Panc1 (cell line): ENCODE measurements around the gene PTTG1. TPM values are rescaled to one million over a fixed set of nuclear protein-coding genes. Genes with fewer than 3 reads are reported as not detected.

ENCODE experiments used
- ATAC-seq: fragments of 200-7000 bp; cut with Tn5 transposase; 2 replicates; pipeline ENCODE4 v1.9.1; 2020; ENCODE audit warnings: mild to moderate bottlenecking, moderate library complexity
- BruUV-seq: library from RNA; stranded (reverse); fragments of 400-500 nt; replicated peaks from 2 replicates; lab custom pipeline; 2021; lab: Mats Ljungman, UMichigan
- CTCF ChIA-PET: fragments of 300-600 bp; sonication (Branson Sonifier 250); formaldehyde crosslinking; loops from one replicate; lab custom pipeline; 2022; ENCODE audit warnings: antibody characterized with exemption; lab: Charles Lee
- POLR2A ChIA-PET: fragments of 300-600 bp; sonication (Branson Sonifier 250); formaldehyde crosslinking; loops from one replicate; lab custom pipeline; 2022; ENCODE audit warnings: antibody characterized with exemption; lab: Charles Lee
- DNase-seq: peaks from one replicate; pipeline ENCODE4 v3.0.0-alpha.2; 2010; ENCODE audit warnings: low read depth, low spot score
- H3K27ac ChIP-seq: 2 replicates; pipeline ENCODE4 v1.5.1; 2011; ENCODE audit warnings: mild to moderate bottlenecking, low read length, inconsistent platforms
- H3K27me3 ChIP-seq: fragments of 200-500 bp; sonication (Bioruptor generic); 2 replicates; pipeline ENCODE4 v1.6.0; 2014; ENCODE audit warnings: low read length, inconsistent platforms; ENCODE audit not compliant: control insufficient read depth, insufficient read depth
- H3K36me3 ChIP-seq: fragments of 200-500 bp; sonication (Bioruptor generic); 2 replicates; pipeline ENCODE4 v1.5.1; 2014; ENCODE audit warnings: inconsistent platforms, mild to moderate bottlenecking, low read length, moderate library complexity; ENCODE audit not compliant: control insufficient read depth, insufficient read depth
- H3K4me1 ChIP-seq: 2 replicates; pipeline ENCODE4 v1.5.1; 2011; ENCODE audit warnings: inconsistent platforms, mild to moderate bottlenecking, low read length, moderate library complexity; ENCODE audit not compliant: control insufficient read depth, insufficient read depth
- H3K4me3 ChIP-seq, 2 experiments: 2 replicates each; pipeline ENCODE4 v1.5.1; 2011 to 2012; ENCODE audit warnings: low read depth in 2 of 2, low read length in 2 of 2, mild to moderate bottlenecking in 2 of 2, inconsistent platforms in 1 of 2, moderate library complexity in 1 of 2
- H3K9me3 ChIP-seq: fragments of 200-500 bp; sonication (Bioruptor generic); 2 replicates; pipeline ENCODE4 v1.5.1; 2014; ENCODE audit warnings: low read depth, mild to moderate bottlenecking, inconsistent platforms, low read length, moderate library complexity; ENCODE audit not compliant: control insufficient read depth, insufficient read depth
- POLR2AphosphoS5 ChIP-seq: IDR thresholded peaks from 2 replicates; pipeline ENCODE4 v1.6.1; 2012; ENCODE audit warnings: mild to moderate bottlenecking, low read depth, low read length, moderate library complexity
- SIN3A ChIP-seq: IDR thresholded peaks from 2 replicates; pipeline ENCODE4 v1.6.1; 2012; ENCODE audit warnings: low read depth, mild to moderate bottlenecking, low read length, moderate library complexity, borderline replicate concordance; ENCODE audit not compliant: insufficient read depth
- TCF7L2 ChIP-seq: IDR thresholded peaks from 2 replicates; pipeline ENCODE4 v1.6.1; 2011; ENCODE audit warnings: mild to moderate bottlenecking, low read depth, low read length, inconsistent platforms
- in situ Hi-C: cut with HindIII; loops from 2 replicates; pipeline ENCODE4 v1.10.0; 2016; ENCODE audit warnings: low sequenced_read_pairs, low pct_unique_long_range_greater_than_20kb
- intact Hi-C: fragments of 100-400 bp; cut with micrococcal nuclease; formaldehyde crosslinking; loops from one replicate; pipeline ENCODE4 v1.10.0; 2022; ENCODE audit not compliant: unreplicated experiment
- total RNA-seq: library from RNA; stranded (reverse); gene quantifications from one replicate; pipeline ENCODE4 v1.2.1, GENCODE V29; 2021; ENCODE audit not compliant: unreplicated experiment
- TF ChIP-seq, protein P1 (sequence below): fragments of 450-650 bp; IDR thresholded peaks from 2 replicates; pipeline ENCODE4 v1.5.1; 2017; ENCODE audit warnings: mild to moderate bottlenecking
- TF ChIP-seq, protein P2 (sequence below), 2 experiments: IDR thresholded peaks; 2 replicates each; pipeline ENCODE4 v1.6.1; 2011 to 2012; ENCODE audit warnings: low read depth in 2 of 2, control low read depth in 1 of 2, low read length in 1 of 2, mild to moderate bottlenecking in 1 of 2, moderate library complexity in 1 of 2; ENCODE audit not compliant: insufficient read depth in 1 of 2

The PTTG1 gene
- total RNA-seq, 1 experiment from 2014 or later, result 171 TPM

- ATAC-seq, result no peak
- Histone ChIP-seq H3K4me3 (no peak overlapping the region), H3K4me1 (no peaks in the 10 kb centered on the region), H3K36me3 (no peaks in the 10 kb centered on the region), H3K27me3 (peaks cover 8% of the 10 kb centered on the region; the same call in 1 of the 2 replicates), H3K9me3 (no peaks in the 10 kb centered on the region), H3K27ac (no peak overlapping the region)
- in situ Hi-C loops, result no loop called here
- intact Hi-C loops, result no loop called here
- no peak for DNase-seq
- ChIA-PET CTCF (no interaction called here), POLR2A (no interaction called here)
- TF ChIP-seq, protein P1, sequence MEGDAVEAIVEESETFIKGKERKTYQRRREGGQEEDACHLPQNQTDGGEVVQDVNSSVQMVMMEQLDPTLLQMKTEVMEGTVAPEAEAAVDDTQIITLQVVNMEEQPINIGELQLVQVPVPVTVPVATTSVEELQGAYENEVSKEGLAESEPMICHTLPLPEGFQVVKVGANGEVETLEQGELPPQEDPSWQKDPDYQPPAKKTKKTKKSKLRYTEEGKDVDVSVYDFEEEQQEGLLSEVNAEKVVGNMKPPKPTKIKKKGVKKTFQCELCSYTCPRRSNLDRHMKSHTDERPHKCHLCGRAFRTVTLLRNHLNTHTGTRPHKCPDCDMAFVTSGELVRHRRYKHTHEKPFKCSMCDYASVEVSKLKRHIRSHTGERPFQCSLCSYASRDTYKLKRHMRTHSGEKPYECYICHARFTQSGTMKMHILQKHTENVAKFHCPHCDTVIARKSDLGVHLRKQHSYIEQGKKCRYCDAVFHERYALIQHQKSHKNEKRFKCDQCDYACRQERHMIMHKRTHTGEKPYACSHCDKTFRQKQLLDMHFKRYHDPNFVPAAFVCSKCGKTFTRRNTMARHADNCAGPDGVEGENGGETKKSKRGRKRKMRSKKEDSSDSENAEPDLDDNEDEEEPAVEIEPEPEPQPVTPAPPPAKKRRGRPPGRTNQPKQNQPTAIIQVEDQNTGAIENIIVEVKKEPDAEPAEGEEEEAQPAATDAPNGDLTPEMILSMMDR, result no peak
- TF ChIP-seq SIN3A (no peak), POLR2AphosphoS5 (no peak), TCF7L2 (no peak)
- TF ChIP-seq, protein P2, sequence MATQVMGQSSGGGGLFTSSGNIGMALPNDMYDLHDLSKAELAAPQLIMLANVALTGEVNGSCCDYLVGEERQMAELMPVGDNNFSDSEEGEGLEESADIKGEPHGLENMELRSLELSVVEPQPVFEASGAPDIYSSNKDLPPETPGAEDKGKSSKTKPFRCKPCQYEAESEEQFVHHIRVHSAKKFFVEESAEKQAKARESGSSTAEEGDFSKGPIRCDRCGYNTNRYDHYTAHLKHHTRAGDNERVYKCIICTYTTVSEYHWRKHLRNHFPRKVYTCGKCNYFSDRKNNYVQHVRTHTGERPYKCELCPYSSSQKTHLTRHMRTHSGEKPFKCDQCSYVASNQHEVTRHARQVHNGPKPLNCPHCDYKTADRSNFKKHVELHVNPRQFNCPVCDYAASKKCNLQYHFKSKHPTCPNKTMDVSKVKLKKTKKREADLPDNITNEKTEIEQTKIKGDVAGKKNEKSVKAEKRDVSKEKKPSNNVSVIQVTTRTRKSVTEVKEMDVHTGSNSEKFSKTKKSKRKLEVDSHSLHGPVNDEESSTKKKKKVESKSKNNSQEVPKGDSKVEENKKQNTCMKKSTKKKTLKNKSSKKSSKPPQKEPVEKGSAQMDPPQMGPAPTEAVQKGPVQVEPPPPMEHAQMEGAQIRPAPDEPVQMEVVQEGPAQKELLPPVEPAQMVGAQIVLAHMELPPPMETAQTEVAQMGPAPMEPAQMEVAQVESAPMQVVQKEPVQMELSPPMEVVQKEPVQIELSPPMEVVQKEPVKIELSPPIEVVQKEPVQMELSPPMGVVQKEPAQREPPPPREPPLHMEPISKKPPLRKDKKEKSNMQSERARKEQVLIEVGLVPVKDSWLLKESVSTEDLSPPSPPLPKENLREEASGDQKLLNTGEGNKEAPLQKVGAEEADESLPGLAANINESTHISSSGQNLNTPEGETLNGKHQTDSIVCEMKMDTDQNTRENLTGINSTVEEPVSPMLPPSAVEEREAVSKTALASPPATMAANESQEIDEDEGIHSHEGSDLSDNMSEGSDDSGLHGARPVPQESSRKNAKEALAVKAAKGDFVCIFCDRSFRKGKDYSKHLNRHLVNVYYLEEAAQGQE (IDR thresholded peaks at IDR 0.05; ENCODE audit: insufficient read depth in 1 of 2, low read depth in 2 of 2, low read length in 1 of 2), result no peak
- BruUV-seq, result no TSS peak
These were observed 37.0 kb upstream of the PTTG1 start for GRCh38 chr5:160384681-160385080.

- Histone ChIP-seq H3K4me3 (no peak overlapping the region), H3K4me1 (no peaks in the 10 kb centered on the region), H3K9me3 (no peaks in the 10 kb centered on the region), H3K27me3 (peaks cover 7% of the 10 kb centered on the region; the same call in 1 of the 2 replicates), H3K27ac (no peak overlapping the region), H3K36me3 (no peaks in the 10 kb centered on the region)
- ChIA-PET CTCF (interaction anchor here (0.6 kb wide), 1 partner anchor 8 kb away, joined by 3 read pairs; no protein-coding TSS in a partner anchor), POLR2A (no interaction called here)
- BruUV-seq, result no TSS peak
- no peak for ATAC-seq
- intact Hi-C loops (no loop called here), in situ Hi-C loops (no loop called here)
- no peak for DNase-seq
- TF ChIP-seq SIN3A (no peak), POLR2AphosphoS5 (no peak), TCF7L2 (no peak)
- TF ChIP-seq, protein P2 (IDR thresholded peaks at IDR 0.05; ENCODE audit: insufficient read depth in 1 of 2, low read depth in 2 of 2, low read length in 1 of 2), result no peak
- TF ChIP-seq, protein P1, result no peak
These were observed 36.2 kb upstream of the PTTG1 start for GRCh38 chr5:160385496-160385895.
